Measurements from ENCODE around the gene MAP3K4.

MAP3K4 gene, protein sequence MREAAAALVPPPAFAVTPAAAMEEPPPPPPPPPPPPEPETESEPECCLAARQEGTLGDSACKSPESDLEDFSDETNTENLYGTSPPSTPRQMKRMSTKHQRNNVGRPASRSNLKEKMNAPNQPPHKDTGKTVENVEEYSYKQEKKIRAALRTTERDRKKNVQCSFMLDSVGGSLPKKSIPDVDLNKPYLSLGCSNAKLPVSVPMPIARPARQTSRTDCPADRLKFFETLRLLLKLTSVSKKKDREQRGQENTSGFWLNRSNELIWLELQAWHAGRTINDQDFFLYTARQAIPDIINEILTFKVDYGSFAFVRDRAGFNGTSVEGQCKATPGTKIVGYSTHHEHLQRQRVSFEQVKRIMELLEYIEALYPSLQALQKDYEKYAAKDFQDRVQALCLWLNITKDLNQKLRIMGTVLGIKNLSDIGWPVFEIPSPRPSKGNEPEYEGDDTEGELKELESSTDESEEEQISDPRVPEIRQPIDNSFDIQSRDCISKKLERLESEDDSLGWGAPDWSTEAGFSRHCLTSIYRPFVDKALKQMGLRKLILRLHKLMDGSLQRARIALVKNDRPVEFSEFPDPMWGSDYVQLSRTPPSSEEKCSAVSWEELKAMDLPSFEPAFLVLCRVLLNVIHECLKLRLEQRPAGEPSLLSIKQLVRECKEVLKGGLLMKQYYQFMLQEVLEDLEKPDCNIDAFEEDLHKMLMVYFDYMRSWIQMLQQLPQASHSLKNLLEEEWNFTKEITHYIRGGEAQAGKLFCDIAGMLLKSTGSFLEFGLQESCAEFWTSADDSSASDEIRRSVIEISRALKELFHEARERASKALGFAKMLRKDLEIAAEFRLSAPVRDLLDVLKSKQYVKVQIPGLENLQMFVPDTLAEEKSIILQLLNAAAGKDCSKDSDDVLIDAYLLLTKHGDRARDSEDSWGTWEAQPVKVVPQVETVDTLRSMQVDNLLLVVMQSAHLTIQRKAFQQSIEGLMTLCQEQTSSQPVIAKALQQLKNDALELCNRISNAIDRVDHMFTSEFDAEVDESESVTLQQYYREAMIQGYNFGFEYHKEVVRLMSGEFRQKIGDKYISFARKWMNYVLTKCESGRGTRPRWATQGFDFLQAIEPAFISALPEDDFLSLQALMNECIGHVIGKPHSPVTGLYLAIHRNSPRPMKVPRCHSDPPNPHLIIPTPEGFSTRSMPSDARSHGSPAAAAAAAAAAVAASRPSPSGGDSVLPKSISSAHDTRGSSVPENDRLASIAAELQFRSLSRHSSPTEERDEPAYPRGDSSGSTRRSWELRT (N-terminal part only)

DNA sequence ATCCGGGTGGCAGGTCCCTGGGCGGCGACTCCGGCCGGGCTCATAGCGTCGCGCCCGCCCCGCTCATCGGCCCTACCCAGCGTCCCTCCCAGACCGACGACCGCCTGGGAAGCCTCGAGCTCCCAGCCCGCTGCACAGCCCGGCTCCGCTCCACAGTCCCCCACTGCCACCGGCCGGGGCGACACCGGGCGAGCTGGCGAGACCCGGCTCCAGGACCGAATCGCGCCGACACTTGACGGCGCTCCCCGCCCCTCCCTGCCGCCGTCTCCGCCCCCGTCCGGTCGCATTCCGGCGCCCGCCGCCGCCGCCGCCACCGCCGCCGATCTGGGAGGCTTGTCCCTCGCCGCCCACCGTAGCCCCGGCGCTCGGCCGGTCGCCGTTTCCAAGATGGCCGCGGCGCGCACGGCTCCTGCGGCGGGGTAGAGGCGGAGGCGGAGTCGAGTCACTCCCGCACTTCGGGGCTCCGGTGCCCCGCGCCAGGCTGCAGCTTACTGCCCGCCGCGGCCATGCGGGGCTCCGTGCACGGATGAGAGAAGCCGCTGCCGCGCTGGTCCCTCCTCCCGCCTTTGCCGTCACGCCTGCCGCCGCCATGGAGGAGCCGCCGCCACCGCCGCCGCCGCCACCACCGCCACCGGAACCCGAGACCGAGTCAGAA is at the start of gene MAP3K4:
TSS of gene MAP3K4 (plus strand) at position 364 of the 655 bp plus-strand sequence. CDS start at position 527, 163 bp downstream.
- peak; percentile 77 for DNase-seq (ENCODE audit: low read depth)

GRCh38 chr6:160943997-160944396 is 47.6 kb upstream of the MAP3K4 start:
- DNase-seq (ENCODE audit: low read depth), result no peak

DNA sequence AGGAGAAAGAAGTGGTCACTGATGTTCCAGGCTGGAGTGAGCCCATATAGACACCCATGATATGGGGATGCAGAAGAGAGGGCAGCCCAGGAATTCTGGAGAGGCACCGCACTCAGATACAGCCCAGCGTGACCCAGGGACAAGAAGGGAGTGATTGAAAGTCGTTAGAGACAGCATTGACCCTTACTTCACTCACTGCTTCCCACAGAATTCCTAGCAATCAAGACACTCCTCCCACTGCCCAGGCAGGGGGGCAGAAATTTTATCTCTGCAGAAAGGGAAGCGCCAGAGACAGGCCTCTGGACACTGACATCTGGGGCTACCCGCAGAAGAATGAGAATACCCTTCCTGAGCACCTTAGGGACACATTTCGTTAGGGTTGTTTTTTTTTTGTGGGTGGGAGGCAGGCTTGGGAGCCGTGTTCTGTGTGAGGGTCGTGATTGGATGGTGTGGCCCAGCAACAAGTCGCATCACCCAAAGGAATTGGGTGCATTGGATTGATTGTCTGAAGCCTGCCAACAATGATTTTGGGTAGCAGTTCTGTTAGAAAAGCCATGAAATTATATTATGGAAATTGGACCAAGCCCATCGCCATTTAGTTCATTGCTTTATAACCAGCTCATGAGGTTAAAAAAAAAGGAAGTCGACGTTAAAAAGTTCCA is 45.9 kb upstream of the MAP3K4 start:
- no peak for DNase-seq (ENCODE audit: low read depth)

- DNase-seq (ENCODE audit: low read depth), result no peak
These were observed 42.0 kb upstream of the MAP3K4 start for GRCh38 chr6:160949531-160949930.

GRCh38 chr6:160950507-160950906 is 41.1 kb upstream of the MAP3K4 start:
- no peak for DNase-seq (ENCODE audit: low read depth)

DNA sequence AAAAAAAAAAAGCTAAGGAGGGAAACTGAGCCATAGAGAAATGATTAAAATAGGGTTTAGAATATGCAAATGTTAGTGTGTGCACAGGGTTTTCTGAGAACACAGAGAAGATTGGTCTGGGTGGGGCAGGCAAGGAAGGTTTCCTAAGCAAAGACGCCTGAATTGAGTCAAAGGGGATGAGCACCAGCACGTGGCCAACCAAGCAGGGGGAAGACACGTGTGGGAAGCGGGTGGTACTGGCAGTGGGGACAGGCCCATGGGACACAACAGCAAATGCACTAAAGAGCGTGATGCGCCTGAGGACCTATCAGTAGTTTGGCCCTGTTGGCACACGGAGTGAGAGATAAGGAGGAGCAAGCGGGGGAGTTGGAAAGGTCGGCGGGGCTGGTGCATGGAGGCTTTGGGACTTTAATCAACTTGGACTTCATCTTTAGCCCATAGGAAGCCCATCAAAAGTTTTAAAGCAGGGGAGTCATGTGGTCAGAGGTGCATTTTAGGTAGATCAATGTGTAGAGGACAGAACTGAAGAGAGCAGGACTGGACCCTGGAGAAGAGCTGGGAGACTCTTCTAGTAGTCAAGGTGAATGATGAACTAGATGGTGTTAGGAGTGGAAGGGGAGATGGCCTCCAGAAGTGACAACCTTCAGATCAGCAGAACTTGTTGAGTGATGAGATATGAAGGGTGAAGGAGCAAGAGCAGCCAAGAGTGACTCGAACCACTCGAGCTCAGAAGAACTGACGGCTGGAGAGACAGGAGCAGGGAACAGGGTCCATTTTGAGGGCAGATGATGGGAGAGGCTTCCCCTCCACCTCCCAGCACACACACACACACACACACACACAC is 40.2 kb upstream of the MAP3K4 start:
- no peak for DNase-seq (ENCODE audit: low read depth)

- DNase-seq (ENCODE audit: low read depth), result no peak
These were observed 38.8 kb upstream of the MAP3K4 start for GRCh38 chr6:160952633-160953281.

DNA sequence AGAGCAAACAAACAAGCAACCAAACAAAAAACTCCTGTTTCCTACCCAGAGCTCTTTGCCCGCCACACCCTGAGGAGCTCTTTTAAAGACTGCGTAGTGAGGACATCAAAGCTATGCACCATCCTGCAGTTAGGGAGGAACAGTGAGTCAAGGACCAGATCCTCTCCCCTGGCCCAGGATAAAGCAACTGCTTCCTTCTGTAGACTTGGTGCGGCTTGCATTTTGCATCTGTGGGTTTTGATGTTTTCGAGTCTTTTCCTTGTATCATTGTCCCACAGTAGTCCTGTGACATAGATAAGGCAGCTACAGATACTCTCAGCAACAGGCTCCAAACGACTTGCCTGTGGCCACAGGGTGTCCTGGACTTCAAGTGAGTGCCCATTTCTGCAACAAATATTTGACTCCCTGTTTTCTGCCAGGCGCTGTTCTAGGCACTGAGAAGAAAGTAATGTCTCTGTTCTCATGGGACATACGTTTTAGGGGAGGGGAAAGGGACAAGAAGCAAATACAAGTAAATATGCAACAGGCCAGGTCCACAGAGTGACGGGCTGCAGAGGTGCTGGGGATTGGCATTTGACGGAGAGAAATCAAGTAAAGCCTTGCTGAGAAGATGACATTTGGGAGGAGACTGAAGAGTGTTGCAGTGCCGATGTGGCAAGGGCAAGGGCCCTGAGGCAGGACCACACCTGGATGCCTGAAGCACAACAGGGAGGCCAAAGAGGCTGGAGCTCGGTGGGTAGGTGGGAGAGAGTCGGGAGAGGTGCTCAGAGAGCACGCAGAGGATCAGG is 35.9 kb upstream of the MAP3K4 start:
- no peak for DNase-seq (ENCODE audit: low read depth)

- no peak for DNase-seq (ENCODE audit: low read depth)
These were observed 35.1 kb upstream of the MAP3K4 start for GRCh38 chr6:160956300-160957035.

- DNase-seq (ENCODE audit: low read depth), result no peak
These were observed 31.7 kb upstream of the MAP3K4 start for GRCh38 chr6:160959726-160960435.

GRCh38 chr6:160960839-160961238 is 30.7 kb upstream of the MAP3K4 start:
- DNase-seq (ENCODE audit: low read depth), result no peak

GRCh38 chr6:160962835-160963623 is 28.5 kb upstream of the MAP3K4 start:
- DNase-seq (ENCODE audit: low read depth), result no peak

DNA sequence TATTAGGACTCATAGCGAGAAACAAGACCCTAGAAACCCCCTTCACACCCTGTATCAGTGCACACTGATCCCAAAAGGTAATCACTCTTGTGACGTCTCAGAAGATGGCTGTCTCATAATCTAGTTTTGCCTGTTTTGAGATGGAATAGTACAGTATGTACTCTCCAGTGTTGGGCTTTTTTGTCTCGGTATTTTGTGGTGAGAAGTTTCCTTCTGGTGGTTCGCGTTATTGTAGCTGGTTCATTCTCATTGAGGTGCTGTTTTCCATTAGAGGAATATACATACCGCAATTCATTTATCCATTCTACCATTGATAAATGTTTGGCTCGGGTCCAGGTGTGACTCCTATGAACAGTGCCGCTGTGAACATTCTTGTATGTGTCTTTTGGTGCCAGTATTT is 27.9 kb upstream of the MAP3K4 start:
- no peak for DNase-seq (ENCODE audit: low read depth)

- DNase-seq (ENCODE audit: low read depth), result no peak
These were observed 25.7 kb upstream of the MAP3K4 start for GRCh38 chr6:160965893-160966292.

DNA sequence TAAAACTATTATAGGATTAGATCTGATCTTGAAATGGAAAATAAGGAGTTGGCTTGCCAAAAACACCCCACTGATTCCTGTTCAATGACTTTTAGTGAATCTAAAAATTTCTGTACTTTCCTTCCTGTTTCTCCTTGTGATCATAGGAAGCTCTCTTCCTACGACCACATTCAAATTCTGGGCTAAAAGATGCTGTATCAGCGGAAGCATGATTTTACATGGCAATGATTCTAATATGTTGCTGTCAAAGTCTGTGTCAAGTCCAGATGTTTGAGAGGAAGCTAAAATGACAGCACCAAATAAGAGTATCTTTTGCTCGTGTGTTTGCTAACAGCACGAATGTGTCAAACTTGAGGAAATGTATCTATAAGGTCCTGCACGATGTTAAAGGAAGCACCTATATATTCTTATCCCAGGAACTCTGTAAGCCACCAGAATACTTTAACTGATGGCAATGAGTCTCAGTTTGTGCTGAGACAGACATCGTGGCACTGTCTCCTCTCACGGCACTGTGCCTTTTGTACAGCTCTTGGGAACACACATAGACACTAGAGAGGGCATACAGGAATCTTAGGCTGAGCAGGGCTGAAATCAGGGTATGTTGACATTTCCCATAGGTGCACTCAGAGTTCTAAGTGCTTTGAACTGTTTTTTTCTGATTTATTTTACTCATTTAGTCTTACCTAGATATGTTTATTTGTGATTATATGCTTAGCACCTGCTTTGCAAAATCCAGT is 24.9 kb upstream of the MAP3K4 start:
- no peak for DNase-seq (ENCODE audit: low read depth)

DNA sequence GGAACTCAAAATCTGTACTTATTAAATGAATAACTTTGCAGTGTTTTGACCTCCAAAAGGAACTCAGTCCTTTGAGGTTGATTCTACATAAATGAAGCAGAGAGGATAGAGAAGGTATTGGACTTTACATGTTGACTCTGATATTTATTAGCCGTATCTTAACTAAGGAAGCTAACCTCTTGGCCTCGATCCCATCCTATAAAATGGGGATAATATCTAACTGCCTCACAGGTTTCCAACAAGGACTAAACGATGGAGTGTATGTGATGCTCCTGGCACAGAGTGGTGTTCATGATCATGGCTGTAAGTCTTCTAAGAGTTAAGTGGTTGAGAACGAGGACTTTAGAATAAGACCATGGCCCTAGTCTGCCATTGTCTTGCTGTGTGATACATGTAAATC is 24.2 kb upstream of the MAP3K4 start:
- DNase-seq (ENCODE audit: low read depth), result no peak
